NCI-H1694 (cell line): Measurements from ENCODE around the gene PCSK2.

Source experiments
- DNase-seq: peaks from one replicate; lab custom pipeline; 2025; lab: John Stamatoyannopoulos, UW

PCSK2 gene

DNA sequence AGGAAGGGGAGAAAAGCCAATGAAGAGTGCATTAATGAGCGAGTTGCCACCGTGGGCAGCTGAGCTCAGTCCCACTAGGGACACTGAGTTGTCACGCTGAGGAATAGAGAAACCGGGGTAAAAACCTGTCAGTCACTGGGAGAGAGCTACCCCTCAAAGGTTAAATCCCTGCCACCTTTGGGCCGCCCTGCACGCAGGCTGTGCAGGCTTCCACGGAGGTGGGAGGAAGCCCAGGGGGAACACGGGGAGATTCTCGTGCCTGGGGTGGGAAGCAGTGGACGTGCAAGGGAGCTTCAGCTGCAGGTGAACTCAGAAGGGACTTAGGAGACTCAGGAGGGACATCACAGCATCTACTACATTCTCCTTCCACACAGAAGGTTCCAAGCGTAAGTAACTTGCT, 253.9 kb downstream of the PCSK2 start:
- DNase-seq, result no peak

DNA sequence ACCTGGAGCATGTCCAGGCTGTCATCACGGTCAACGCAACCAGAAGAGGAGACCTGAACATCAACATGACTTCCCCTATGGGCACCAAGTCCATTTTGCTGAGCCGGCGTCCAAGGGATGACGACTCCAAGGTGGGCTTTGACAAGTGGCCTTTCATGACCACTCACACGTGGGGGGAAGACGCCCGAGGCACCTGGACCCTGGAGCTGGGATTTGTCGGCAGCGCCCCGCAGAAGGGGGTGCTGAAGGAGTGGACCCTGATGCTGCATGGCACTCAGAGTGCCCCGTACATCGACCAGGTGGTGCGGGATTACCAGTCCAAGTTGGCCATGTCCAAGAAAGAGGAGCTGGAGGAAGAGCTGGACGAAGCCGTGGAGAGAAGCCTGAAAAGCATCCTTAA, 254.8 kb downstream of the PCSK2 start:
- no peak for DNase-seq

DNA sequence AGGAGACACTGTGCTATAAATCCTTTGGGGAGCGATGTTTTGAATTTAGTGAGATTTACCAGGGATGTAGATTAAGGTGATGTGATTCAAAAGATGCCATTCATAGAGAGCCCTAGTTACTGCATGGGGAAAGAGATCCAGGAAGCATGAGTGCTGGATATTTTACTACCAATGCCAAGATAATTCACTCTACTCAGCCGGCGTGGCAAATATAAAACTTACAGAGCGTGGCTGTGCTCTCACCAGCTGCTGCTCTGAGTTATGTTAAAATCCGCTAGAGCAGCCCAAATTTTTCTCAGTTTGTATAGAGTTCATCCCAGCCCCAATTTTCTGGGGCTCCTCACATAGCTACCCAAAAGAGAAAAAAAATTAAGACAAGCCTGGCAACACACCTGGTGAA, 255.7 kb downstream of the PCSK2 start:
- peak; percentile 37 for DNase-seq

DNA sequence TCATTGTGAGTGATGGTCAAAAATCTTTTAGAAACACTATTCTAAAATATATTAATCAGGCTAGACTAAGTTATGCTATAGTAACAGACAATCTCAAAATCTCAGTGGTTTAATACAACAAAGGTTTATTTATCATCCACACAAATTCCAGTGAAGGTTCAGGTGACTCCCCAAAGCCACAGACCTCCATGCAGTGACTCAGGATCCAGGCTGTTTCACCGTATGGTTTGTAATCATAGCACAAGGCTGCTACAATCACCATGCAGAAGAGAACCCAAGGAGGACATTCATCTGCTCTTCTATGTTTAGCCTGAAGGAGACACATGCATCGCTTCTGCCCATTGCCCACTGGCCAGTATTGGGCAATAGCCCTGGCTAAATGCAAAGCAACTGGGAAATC, 258.2 kb downstream of the PCSK2 start:
- DNase-seq, result no peak

DNA sequence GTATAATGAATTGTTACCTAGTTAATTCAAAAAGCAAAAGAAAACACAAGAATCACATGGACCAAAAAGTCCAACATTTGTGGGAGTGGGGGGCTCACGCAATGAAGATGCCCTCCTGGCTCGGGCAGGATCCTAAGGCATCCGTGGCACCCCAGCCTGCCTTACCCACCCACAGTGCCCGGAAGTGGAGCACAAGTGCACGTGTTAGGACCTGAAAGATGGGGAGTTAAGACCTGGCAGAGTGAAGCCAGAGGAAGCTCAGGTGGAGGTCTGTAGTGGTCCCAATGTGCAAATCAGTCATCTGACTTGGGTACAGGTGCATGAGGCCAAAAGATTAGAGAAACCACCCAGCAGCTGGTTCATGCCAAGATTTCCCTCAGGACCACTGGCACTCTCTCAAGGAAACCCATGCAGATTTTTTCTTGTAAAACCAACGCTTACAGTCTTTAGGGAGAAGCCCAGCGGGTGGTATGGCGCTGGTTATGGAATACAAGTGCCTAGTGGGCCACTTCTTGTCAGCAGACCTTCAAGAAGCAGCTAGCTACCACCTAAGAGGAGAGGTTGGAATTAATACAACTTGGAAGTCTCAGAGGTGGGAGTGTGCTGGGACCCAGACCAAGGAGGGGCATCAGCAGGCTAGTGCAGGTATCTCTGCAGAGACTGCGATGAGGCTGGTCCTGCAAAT, 262.2 kb downstream of the PCSK2 start:
- no peak for DNase-seq

DNA sequence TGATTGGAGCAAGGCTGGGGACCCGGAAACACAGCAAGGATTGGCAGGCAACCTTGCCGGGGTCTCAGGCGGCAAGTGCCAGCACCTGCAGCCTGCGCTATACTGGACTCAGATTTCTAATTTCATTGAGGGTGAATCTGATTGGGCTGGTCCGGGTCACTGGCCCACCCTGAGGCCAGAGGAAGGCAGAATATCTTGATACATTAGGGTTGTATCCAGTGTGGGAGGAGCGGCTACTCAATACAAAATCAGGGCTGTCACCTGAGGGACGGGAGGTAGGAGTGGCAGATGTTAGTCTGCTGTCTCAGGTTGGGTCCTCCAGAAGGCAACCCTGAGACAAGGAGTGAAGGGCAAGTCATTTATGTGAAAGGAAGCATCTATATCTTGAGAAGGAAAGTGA, 263.7 kb downstream of the PCSK2 start:
- DNase-seq, result no peak

DNA sequence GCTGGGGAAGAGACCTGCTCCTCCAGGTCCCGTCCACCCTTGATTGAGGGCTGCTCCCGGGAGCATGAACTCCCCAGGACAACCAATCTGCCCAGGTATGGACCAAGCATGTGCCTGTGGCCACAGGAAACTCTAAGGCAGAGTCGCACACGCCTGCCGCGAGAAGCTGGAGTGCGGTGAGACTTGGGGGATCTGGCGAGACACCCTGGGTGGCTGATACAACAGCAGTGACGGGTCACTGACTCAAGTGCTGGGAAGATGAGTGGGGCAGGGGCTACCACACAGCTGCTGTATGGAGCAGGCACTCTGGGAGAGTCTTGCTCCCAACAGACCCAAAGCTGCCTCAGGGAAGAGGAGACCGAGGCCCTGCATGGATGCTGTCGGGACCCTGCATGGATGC, 264.2 kb downstream of the PCSK2 start:
- DNase-seq, result no peak

DNA sequence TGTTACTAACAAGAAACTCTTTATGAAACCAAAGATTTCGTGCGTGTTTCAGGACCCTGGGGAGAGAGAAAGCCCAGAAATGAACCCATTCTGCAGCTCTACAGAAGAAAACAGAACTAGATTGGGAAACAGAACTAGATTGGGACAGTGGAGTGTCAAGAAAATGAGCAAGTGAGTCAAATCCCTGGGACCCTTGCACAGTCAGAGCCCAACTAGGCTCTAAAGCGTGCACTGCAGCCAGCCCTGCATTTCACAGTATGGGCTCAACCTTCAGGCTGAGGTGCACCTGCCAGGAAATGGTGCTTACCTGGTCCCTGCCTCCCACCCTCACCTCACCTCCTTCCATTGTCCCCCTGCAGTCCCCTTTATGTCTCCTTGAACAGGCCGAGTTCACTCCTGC, 264.6 kb downstream of the PCSK2 start:
- no peak for DNase-seq

DNA sequence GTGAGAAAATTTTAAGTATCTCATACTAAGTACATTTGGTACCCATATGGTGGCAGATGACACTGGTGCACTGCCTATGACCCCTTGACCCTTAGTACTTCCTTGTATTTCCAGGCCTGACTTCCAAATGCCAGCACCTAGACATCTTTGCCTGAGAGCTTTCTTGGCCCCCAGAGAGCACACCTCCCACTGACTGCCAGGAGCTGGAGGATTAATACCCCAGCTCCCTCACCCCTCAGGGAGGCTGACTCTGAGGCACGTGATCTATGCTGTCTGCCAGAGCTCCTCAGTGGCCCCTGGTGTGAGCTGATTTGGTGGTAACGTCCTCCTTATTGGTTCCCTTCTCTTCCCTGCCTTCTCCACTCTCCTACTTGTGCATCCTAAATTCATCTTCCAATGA, 266.3 kb downstream of the PCSK2 start:
- no peak for DNase-seq

DNA sequence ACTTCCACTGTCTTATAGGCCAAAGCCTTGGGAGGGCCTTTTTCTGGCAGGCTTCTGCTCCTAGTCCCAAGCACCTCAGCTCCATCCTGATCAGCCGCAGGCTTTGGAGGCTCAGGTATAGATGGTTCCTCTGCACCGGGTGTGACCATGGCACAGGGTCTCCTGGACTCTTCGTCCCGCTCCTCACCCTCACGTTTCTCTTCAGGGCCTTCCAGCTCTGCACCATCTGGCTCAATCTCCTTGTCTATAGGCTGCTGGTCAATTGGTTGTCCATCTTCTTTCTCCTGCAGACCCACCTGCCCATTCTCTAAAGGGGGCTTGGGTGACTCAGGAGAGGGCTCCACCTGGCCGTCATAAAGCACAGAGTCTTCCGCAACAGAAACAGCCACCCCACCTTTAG, 267.4 kb downstream of the PCSK2 start:
- no peak for DNase-seq

DNA sequence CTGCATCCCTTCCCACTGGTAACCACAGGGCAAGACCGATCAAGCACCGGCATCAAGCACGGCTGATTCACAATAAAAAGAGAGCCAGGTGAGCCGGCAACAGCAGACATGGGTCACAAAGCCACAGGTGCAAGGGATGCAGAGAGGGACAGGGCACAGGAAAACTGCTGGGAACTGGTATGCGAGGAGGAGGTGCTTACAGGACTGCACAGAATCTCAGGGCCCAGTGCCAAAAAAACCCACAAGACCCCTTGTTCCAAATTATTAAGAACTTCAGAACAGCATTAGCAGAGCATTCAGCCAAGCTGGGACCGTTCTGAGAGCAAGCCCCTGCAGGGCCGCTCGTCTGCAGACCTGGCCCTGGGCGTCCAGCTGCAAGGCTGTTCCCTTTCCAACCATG, 269.0 kb downstream of the PCSK2 start:
- no peak for DNase-seq

DNA sequence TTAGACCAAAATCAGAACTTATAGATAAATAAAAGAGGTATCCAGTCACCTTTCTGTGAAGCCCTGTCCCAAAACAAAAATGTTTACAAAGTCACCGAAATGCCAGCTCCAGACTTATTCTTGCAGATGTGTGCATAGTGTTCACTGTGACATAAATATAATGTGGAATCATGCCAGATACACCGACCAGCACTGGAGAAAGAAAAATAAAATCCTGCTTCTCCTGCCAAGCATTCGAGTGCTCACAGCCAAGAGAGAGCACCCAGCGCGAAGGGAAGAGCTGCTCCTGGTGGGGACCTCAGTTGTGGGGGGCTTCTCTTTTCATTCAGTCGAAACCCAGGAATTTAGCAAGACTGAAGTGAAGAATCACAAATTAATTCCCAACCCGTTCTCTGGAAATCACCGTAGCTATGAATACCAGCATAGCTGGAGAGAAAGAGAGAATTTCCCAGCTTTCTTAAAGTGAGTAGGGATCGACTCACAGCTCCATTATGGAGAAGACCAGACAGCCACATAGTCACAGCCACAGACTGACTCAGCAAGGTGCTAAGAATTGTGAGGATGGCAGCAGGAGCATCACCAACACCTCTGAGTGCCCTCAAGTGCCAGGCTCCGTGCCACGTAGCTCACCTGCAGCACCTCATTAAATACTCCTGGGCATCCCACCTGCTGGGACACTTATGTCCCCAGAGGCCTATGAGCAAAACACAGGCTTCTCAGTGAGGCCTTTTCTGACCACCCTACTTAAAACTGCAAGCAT, 271.2 kb downstream of the PCSK2 start:
- DNase-seq, result no peak

DNA sequence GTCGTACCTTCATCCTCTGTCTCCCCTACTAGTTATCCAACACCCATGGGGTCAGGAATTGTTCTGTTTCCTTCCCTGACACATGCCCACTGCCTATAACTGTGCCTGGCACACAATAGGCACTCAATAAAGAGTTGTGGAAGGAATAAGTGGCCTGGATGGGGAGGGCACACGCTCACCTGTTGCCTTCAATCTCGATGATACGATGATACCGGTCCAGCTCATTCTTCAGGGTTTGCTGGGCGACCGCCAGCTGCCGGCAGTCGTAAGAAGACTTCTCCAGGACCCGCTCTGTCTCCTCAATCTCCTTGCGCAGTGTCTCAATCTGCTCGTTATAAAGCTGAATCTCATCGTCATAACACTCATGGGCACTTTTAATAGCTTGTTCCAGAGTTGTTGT, 271.8 kb downstream of the PCSK2 start:
- no peak for DNase-seq

DNA sequence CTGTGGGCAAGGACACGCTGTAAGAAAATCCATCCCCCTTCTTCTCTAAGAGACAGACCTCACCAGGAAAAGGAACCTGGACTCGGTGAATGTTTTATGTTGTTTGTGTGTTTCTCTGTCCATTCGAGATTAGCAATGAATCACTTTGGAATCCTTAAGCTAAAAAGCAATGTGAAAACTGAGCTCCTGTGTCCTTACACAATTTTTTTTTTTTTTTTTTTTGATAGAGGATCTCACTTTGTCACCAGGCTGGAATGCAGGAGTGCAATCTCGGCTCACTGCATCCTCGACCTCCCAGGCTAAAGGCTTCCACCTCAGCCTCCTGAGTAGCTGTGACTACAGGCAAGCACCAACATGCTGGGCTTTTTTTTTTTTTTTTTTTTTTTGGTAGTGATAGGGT, 272.2 kb downstream of the PCSK2 start:
- no peak for DNase-seq

DNA sequence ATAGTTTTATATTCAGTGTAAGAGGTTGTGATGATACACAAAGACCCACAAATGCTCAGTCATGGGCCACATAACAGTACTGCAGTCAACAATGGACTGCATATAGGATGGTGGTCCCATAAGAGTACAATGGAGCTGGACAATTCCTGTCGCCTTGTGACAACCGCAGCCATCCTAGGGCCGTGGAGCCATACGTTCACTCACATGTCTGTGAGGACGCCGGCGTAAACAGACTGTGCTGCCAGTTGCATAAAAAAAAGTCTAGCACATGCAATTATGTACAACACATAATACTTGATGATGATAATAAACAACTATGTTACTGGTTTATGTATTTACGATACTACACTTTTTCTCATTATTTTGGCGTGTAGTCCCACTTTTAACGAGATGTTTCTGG, 273.4 kb downstream of the PCSK2 start:
- DNase-seq, result no peak

DNA sequence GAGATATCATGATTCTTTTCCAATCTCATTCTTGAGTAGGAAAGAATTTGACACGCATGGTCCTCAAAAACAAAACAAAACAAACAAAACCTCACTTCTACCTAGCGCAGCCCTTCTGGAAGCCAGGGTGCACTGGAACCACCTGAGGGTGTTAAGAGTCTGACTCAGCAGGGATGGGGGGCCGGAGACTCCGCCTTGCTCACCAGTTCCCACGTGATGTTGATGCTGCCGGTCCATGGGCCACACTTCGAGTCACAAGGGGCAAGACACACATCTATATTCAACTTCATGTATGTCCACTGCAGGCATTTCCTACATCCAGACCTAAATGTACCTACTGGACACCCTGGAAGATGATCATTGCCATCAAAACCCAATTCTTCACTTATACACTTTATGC, 274.0 kb downstream of the PCSK2 start:
- no peak for DNase-seq

DNA sequence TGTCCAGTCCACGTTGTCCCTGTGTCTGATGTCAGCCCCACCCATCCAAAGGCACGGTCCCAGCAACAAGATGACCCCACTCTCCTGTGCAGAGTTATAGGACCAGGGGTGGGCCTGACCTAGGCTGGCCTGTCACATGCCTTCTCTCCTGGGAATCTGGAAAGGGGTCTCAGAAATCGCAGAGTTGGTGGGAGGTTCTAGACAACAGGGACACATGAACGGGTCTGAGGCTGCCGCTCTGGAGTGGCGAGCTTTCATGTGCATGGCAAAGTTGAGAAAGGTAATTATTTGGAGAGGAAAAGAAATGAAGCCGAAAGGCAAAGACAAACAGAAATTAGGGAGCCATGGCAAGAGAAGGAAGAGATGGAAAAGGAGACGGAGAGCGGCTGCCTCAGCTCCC, 274.9 kb downstream of the PCSK2 start:
- DNase-seq, result no peak

DNA sequence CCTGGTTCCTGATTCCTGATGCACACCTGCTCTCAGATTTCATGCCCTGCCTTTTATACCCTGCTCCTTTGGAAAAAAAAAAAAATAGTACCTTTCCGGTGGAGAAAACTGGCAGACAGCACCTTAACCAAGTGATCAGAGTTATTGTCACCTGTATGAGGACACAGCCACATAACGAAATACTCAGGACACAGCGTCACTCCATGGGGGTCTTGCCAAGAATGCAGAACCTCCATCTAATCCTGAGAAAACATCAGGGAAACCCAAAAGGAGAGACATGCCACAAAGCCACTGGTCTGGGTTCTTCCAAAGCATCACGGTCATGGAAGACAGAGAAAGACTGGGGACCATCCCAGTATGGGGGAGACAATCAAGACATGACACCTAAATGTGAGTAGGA, 275.3 kb downstream of the PCSK2 start:
- no peak for DNase-seq

DNA sequence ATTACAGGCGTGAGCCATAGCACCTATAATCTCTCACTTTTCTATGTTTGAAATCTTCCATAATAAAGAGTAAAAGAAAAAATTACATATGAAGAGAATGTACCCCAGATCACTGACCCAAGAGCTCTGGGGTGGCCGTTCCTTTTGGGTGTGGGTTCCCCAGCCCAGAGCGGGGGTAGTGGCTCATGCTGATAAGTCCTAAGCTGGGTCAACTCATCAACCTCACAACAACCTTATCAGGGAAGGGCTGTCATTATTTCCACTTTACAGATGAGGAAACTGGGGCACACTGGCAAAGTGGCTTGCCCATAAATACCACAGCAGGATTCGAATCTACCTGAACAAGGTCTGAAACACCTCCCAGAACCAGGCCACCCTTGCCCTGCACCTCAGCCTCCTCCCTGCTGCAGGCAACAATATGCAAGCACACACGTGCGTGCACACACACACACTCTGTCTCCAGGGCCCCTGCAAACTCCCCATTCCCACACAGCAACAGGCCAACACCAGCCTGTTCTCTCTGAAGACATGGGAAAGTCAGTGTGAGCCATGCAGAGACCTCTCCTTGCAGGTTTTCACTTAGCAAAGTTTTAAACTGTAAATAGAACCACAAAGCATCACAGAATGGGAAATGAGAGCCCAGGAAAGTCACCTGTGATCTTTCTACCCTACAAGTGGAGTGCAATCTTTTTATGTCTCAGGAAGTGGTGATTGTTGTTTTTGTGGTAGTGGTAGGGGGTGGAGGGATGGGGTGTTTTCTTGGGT, 276.6 kb downstream of the PCSK2 start:
- no peak for DNase-seq

DNA sequence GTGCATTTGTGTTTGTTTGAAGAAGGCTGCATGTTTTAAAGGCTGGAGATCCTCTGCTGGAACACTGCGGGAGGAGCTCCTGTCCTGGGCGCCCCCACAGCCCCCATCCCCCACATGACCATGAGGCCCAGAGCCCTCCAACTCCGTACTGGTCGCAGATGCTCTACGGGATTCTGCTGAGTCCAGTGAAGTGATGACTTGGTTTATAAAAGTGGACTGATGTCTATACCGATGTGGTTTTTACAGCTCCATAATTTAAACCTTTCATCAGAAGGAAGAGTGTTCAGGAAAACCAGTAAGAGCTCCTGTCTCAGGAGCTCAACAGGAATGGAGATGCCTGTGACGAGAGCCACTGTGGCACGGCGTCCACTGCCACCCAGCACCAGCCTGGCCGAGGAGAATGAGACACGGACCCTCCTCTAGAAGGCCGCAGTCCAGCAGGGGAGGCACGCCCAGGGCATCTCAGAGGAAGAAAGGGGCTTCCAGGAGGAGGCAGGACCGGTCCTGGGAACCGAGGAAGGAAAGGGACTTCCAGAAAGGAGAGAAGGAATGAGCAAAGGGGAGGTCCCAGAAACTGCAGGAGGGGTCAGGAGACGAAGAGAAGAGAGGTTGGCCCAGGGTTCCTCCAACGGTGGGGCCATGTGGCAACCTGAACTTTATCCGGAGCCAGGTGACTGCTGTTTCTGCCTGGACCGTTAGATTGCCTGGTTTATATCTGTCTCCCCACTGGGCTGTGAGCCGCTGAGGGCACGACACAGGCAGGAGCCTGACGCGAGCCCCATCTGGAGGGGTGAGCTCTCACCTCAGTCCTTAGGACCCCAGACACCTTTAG, 277.4 kb downstream of the PCSK2 start:
- DNase-seq, result no peak

DNA sequence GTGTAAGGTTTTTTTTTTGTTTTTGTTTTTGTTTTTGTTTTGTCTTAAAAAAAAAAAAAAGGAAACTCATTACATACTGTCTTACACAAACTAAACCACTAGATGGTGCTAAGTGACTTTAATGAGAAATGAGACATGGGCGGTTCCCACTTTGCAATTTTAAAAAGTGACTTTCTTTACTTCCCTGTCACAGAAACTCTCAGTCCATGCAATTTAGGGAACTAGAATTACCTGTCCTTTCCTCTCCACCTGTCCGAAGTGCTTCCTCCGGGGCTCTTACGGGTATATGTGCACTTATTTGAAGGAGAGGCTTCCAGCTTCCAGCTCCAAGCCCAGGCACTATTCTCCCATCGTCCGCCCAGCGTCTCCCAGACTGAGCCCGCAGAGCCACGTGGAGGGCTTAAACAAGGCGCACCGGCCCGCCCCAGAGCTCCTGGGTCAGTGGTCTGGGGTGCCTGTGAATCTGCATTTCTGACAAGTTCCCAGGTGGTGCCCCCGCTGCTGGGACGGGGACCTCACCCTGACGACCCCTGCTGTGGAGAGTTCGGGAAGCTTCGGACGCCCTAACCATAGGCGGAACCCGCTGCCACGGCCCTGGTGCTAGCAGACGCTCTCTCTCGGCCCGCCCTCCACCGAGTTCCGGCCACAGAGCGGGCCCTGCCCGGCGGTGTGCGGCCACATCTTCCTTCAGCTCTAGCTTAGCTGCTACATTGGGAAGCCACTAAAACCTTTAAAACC, 278.2 kb downstream of the PCSK2 start:
- peak; percentile 38 for DNase-seq
